Uterus (tissue), 2 donors: ENCODE data around the gene RIOK2.

Source experiments
- POLR2A ChIP-seq, 2 donors: fragments of 450-650 bp; IDR thresholded peaks; one replicate each; pipeline ENCODE4 v1.6.1; 2016; ENCODE audit warnings: antibody characterized with exemption in 2 of 2, mild to moderate bottlenecking in 1 of 2, moderate library complexity in 1 of 2
- TF ChIP-seq, protein P1 (sequence below), 4 experiments: fragments of 200-600 bp in 2 of 4; fragments of 450-650 bp in 2 of 4; sonication (generic) in 2 of 4; IDR thresholded peaks; one replicate each; pipeline ENCODE4 v1.5.1; 2016 to 2019; ENCODE audit warnings: antibody characterized with exemption in 4 of 4, mild to moderate bottlenecking in 2 of 4, moderate library complexity in 1 of 4

GRCh38 chr5:97112230-97112629, 70.8 kb downstream of the RIOK2 start:
- TF ChIP-seq, protein P1, sequence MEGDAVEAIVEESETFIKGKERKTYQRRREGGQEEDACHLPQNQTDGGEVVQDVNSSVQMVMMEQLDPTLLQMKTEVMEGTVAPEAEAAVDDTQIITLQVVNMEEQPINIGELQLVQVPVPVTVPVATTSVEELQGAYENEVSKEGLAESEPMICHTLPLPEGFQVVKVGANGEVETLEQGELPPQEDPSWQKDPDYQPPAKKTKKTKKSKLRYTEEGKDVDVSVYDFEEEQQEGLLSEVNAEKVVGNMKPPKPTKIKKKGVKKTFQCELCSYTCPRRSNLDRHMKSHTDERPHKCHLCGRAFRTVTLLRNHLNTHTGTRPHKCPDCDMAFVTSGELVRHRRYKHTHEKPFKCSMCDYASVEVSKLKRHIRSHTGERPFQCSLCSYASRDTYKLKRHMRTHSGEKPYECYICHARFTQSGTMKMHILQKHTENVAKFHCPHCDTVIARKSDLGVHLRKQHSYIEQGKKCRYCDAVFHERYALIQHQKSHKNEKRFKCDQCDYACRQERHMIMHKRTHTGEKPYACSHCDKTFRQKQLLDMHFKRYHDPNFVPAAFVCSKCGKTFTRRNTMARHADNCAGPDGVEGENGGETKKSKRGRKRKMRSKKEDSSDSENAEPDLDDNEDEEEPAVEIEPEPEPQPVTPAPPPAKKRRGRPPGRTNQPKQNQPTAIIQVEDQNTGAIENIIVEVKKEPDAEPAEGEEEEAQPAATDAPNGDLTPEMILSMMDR (IDR thresholded peaks at IDR 0.05) = no peak
- no peak for TF ChIP-seq POLR2A (IDR thresholded peaks at IDR 0.05)
